Uterine smooth muscle cell (primary cell): Measurements from ENCODE around the gene PTK7. TPM values are rescaled to one million over a fixed set of nuclear protein-coding genes. Genes with fewer than 3 reads are reported as not detected.

Source experiments
- total RNA-seq: library from RNA; depleted of rRNA; stranded (reverse); fragments of >200 nt; gene quantifications from 2 replicates; pipeline ENCODE4 v1.2.3, GENCODE V29; 2014

PTK7 gene
- total RNA-seq: 58.0 and 166 TPM in 2 replicates

GRCh38 chr6:43075670-43076463 is at the start of gene PTK7:
Gene PTK7 (plus strand): TSS chr6:43076314. CDS start chr6:43076489, 175 bp downstream.

GRCh38 chr6:43053545-43054205 is 22.4 kb upstream of the PTK7 start, which contains the start of gene CUL7:
Gene CUL7 (minus strand): TSS chr6:43053851. CDS start chr6:43052788, 1,063 bp downstream.

GRCh38 chr6:43059168-43060033 is 16.7 kb upstream of the PTK7 start, which contains the start of the genes KLC4 and MRPL2:
Gene KLC4 (plus strand): TSS chr6:43059631. CDS start chr6:43061336, 1,705 bp downstream.
Gene MRPL2 (minus strand): TSS chr6:43059434. CDS start chr6:43059381, 53 bp downstream.

GRCh38 chr6:43170931-43171706 is 95.0 kb downstream of the PTK7 start, which contains the start of gene SRF:
Gene SRF (plus strand): TSS chr6:43171269. CDS start chr6:43171657, 388 bp downstream.

DNA sequence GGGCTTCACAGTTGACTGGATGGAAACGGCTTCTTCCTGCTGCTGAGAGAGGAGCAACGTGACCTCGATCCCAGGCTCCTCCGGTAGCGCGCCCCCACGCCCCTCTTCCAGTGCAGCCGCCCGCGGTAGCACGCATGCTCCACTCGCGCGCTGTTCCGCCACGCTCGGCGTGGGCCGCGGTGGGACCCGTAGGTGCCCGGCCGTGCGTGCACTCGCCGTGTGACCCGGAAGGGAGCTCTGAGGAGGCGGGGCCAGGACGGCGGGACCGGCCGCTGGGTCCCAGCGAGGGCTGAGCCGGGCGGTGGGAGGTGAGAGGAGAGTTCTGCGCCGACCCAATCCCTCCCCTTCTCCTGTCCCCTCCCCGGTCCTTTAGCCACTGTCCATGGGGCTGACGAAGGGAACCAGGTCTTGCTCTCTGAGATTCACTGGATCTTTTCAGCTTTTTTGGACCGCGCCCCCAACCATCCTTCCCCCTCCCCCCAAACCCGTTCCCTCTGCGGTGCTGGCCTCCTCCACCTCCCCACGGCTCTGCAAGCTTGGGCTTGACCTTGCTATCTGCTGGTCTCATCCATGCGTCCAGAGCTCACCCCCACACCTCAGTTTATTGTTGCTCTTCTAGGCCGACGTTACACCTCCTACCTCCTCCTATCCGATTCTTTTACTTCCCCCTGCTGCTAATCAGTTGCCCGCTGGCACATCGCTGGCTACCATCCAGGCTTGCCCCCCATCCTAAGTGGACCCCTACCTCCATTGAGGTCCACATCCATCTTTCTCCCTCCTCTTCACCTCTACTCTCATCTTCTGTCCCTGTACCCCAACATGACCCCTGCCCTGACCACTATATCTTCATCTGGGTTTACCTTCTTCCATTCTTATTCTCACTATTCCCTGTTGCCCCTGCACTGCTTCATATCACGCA is 106.1 kb downstream of the PTK7 start, which contains the start of gene CUL9:
CUL9 (plus strand) TSS at position 255 of the 919 bp plus-strand sequence. CDS start 2,115 bp downstream, outside the sequence.

Other genes with a start within 250 kb of the PTK7 start
- gene RPL7L1, start 196.7 kb upstream of the PTK7 start, total RNA-seq: 116 and 145 TPM in 2 replicates
- gene PTCRA, start 160.3 kb upstream of the PTK7 start, total RNA-seq: not detected in 2 replicates
- gene CNPY3, start 146.8 kb upstream of the PTK7 start, total RNA-seq: 19.0 and 36.5 TPM in 2 replicates
- 0.25 TPM in 1 of 2 replicates, not detected in the other for gene GNMT, start 115.6 kb upstream of the PTK7 start, total RNA-seq
- 24.9 and 68.6 TPM in 2 replicates for gene PEX6, start 97.1 kb upstream of the PTK7 start, total RNA-seq
- gene PPP2R5D, start 91.7 kb upstream of the PTK7 start, total RNA-seq: 23.7 and 40.4 TPM in 2 replicates
- gene MEA1, start 62.4 kb upstream of the PTK7 start, total RNA-seq: 67.7 and 89.1 TPM in 2 replicates
- 59.6 and 66.2 TPM in 2 replicates for gene KLHDC3, start 62.1 kb upstream of the PTK7 start, total RNA-seq
- gene RRP36, start 54.7 kb upstream of the PTK7 start, total RNA-seq: 81.2 and 132 TPM in 2 replicates
- 58.9 and 83.6 TPM in 2 replicates for gene CUL7, start 22.5 kb upstream of the PTK7 start, total RNA-seq
- gene MRPL2, start 16.9 kb upstream of the PTK7 start, total RNA-seq: 18.0 and 25.0 TPM in 2 replicates
- gene KLC4, start 16.7 kb upstream of the PTK7 start, total RNA-seq: 11.8 and 19.5 TPM in 2 replicates
- 20.7 and 21.4 TPM in 2 replicates for gene SRF, start 95.0 kb downstream of the PTK7 start, total RNA-seq
- gene CUL9, start 105.9 kb downstream of the PTK7 start, total RNA-seq: 26.0 and 39.2 TPM in 2 replicates
- 62.9 and 63.7 TPM in 2 replicates for gene DNPH1, start 153.2 kb downstream of the PTK7 start, total RNA-seq
- under 0.01 TPM in 1 of 2 replicates, not detected in the other for gene TTBK1, start 167.2 kb downstream of the PTK7 start, total RNA-seq
- not detected in 2 replicates for gene SLC22A7, start 221.9 kb downstream of the PTK7 start, total RNA-seq
- gene CRIP3, start 232.5 kb downstream of the PTK7 start, total RNA-seq: not detected in 2 replicates